Lung (tissue), 12 donors: Measurements from ENCODE around the gene CACNA1C. TPM values are rescaled to one million over a fixed set of nuclear protein-coding genes. Genes with fewer than 3 reads are reported as not detected.
"Not testable (repeated sequence)": the region's sequence is repeated elsewhere in the genome, so short reads cannot be mapped to it uniquely, and the experiment has no call there.

Experiments
- ATAC-seq: fragments of 200-7000 bp; cut with Tn5 transposase; one replicate; pipeline ENCODE4 v1.9.1; 2020; ENCODE audit warnings: moderate number of reproducible peaks; ENCODE audit not compliant: insufficient read depth, low FRiP score
- DNase-seq, 3 donors: peaks; one replicate each; pipeline ENCODE4 v3.0.0-alpha.2; 2013 to 2017
- H3K27ac ChIP-seq, 2 donors: one replicate each; pipeline ENCODE4 v1.5.1; 2013; ENCODE audit warnings: mild to moderate bottlenecking in 2 of 2, moderate library complexity in 2 of 2, control low read depth in 1 of 2, inconsistent platforms in 1 of 2, low read depth in 1 of 2, low read length in 1 of 2
- H3K27me3 ChIP-seq, 3 donors: one replicate each; pipeline ENCODE4 v1.5.1; 2013; ENCODE audit warnings: low read length in 2 of 3; ENCODE audit not compliant: control insufficient read depth in 3 of 3, insufficient read depth in 3 of 3
- H3K36me3 ChIP-seq, 4 donors: one replicate each; pipeline ENCODE4 v1.5.1; 2013; ENCODE audit warnings: low read length in 4 of 4, mild to moderate bottlenecking in 1 of 4, moderate library complexity in 1 of 4; ENCODE audit not compliant: control insufficient read depth in 4 of 4, insufficient read depth in 4 of 4
- H3K4me1 ChIP-seq, 5 donors: one replicate each; pipeline ENCODE4 v1.5.1; 2013; ENCODE audit warnings: low read length in 5 of 5, mild to moderate bottlenecking in 2 of 5, moderate library complexity in 1 of 5; ENCODE audit not compliant: control insufficient read depth in 5 of 5, insufficient read depth in 5 of 5
- H3K4me3 ChIP-seq: one replicate; pipeline ENCODE4 v1.5.1; 2013; ENCODE audit warnings: mild to moderate bottlenecking, control low read depth, moderate library complexity
- H3K9ac ChIP-seq, 2 donors: one replicate each; pipeline ENCODE4 v1.5.1; 2013; ENCODE audit warnings: low read length in 2 of 2, control low read depth in 1 of 2; ENCODE audit not compliant: insufficient read depth in 1 of 2
- H3K9me3 ChIP-seq, 4 donors: one replicate each; pipeline ENCODE4 v1.5.1; 2013; ENCODE audit warnings: low read length in 3 of 4, mild to moderate bottlenecking in 1 of 4, moderate library complexity in 1 of 4; ENCODE audit not compliant: control insufficient read depth in 4 of 4, insufficient read depth in 3 of 4
- CTCF ChIP-seq: IDR thresholded peaks from 2 replicates; pipeline ENCODE4 v1.5.1; 2012; ENCODE audit warnings: mild to moderate bottlenecking; ENCODE audit errors: control extremely low read depth, extremely low read depth
- WGBS, 2 donors: extraction: QIAGEN DNeasy Blood & Tissue Kit; methylation state at CpG; one replicate each; pipeline ENCODE4 v1.1.7; 2013; 5-methylcytosine and 5-hydroxymethylcytosine counted together
- polyA plus RNA-seq, 2 donors: library from polyadenylated mRNA; stranded (reverse); fragments of 200-250 nt; gene quantifications; one replicate each; pipeline ENCODE4 v1.2.1, GENCODE V29; 2013
- total RNA-seq, 2 donors: library from RNA; depleted of rRNA in 1 of 2; stranded (reverse); fragments of >200 nt in 1 of 2; gene quantifications; one replicate each; pipeline ENCODE4 v1.2.1, GENCODE V29; 2014 to 2021
- donor health status: control.
- donor health status: control.
- donor health status: Bipolar disorder and iron deficiency.
- donor health status: healthy.
- donor health status: DM: yes; HTN: yes; CAD: no.

The CACNA1C gene
- total and polyA plus RNA-seq, 4 donors: 3.2 to 17.5 (median 7.5) TPM

- no peaks in the 10 kb centered on the region for H3K27me3 ChIP-seq
- TF ChIP-seq CTCF: no peak
- H3K4me1 ChIP-seq: peaks cover 0 to 19% (median 0%) of the 10 kb centered on the region in 5 donors
- ATAC-seq: no peak
- no peak overlapping the region for H3K27ac ChIP-seq
- DNase-seq: no peak
- no peak overlapping the region for H3K4me3 ChIP-seq
- H3K9ac ChIP-seq: no peak overlapping the region
- H3K9me3 ChIP-seq: no peaks in the 10 kb centered on the region
- H3K36me3 ChIP-seq: no peaks in the 10 kb centered on the region
- 90 to 96% methylated on average over 2 of the region's 2 CpGs for WGBS, 2 donors
Observed at GRCh38 chr12:2255311-2255710, 202.5 kb downstream of the CACNA1C start.

- not testable (repeated sequence) for ATAC-seq
- DNase-seq: peak in 2 of 3 donors; percentile 41 to 44
Observed at GRCh38 chr12:2255731-2256130, 202.9 kb downstream of the CACNA1C start.

GRCh38 chr12:2256453-2256852, 203.7 kb downstream of the CACNA1C start:
- no peak for TF ChIP-seq CTCF
- Histone ChIP-seq H3K27ac (no peak overlapping the region), H3K36me3 (no peaks in the 10 kb centered on the region), H3K27me3 (no peaks in the 10 kb centered on the region), H3K4me1 (peaks cover 0 to 15% (median 0%) of the 10 kb centered on the region in 5 donors), H3K4me3 (no peak overlapping the region), H3K9ac (no peak overlapping the region), H3K9me3 (no peaks in the 10 kb centered on the region)
- 51 to 83% methylated on average over 6 of the region's 6 CpGs for WGBS, 2 donors
- DNase-seq: no peak
- no peak for ATAC-seq

More at GRCh38 chr12:2255731-2256130, 202.9 kb downstream of the CACNA1C start:
- WGBS, 2 donors: 86 to 89% methylated on average over 9 of the region's 9 CpGs
- peaks cover 0 to 19% (median 0%) of the 10 kb centered on the region in 5 donors for H3K4me1 ChIP-seq
- H3K27ac ChIP-seq, H3K27me3 ChIP-seq, H3K9me3 ChIP-seq, H3K36me3 ChIP-seq, H3K4me3 ChIP-seq, H3K9ac ChIP-seq: not testable (repeated sequence)

GRCh38 chr12:2256915-2257314, 204.1 kb downstream of the CACNA1C start:
- no peaks in the 10 kb centered on the region for H3K36me3 ChIP-seq
- no peak overlapping the region for H3K27ac ChIP-seq
- H3K27me3 ChIP-seq: no peaks in the 10 kb centered on the region
- 79 to 84% methylated on average over 7 of the region's 7 CpGs for WGBS, 2 donors
- H3K4me3 ChIP-seq: no peak overlapping the region
- H3K4me1 ChIP-seq: peaks cover 0 to 14% (median 2%) of the 10 kb centered on the region in 5 donors
- no peaks in the 10 kb centered on the region for H3K9me3 ChIP-seq
- no peak for ATAC-seq
- no peak for DNase-seq
- H3K9ac ChIP-seq: no peak overlapping the region
- TF ChIP-seq CTCF: no peak
